ENCODE data around the gene MYH15. TPM values are rescaled to one million over a fixed set of nuclear protein-coding genes. Genes with fewer than 3 reads are reported as not detected.

The MYH15 gene
- total RNA-seq, 4 donors from 2014 or later, result 0.13 TPM; not detected in 3

DNA sequence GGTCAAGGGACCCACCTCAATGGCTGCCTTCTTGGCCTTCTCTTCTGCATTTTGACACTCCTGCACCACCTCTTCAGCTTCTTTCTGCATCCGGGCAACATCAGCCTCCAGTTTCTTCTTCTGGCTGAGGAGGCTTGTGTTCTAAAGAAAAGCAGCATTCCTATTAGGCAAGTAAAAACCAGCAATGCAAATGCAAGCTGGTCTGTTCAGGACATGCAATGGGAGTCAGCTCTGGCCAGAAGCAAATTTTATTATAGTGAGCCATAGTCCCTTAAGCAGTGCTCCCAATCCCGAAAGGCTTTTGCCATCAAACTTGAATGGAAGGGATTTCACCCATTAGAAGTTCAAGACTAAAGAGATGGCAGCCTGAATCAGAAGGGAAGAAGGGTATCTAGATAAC lies 116.4 kb downstream of the MYH15 start:
- no peak overlapping the region for H3K4me3 ChIP-seq
- H3K27ac ChIP-seq, result no peak overlapping the region
- 88 to 100% methylated on average over 1 to 2 of the region's 2 CpGs for WGBS, 2 donors (ENCODE audit: low coverage in 1 of 2)
- no peaks in the 10 kb centered on the region for H3K4me1 ChIP-seq
- no peak for ATAC-seq
- H3K9me3 ChIP-seq, result no peaks in the 10 kb centered on the region
- H3K36me3 ChIP-seq, result no peaks in the 10 kb centered on the region
- TF ChIP-seq POLR2AphosphoS5 (IDR thresholded peaks at IDR 0.05) (no peak), POLR2A (IDR thresholded peaks at IDR 0.05) (no peak), CTCF (IDR thresholded peaks at IDR 0.05) (no peak)
- peaks cover 6% of the 10 kb centered on the region for H3K27me3 ChIP-seq

DNA sequence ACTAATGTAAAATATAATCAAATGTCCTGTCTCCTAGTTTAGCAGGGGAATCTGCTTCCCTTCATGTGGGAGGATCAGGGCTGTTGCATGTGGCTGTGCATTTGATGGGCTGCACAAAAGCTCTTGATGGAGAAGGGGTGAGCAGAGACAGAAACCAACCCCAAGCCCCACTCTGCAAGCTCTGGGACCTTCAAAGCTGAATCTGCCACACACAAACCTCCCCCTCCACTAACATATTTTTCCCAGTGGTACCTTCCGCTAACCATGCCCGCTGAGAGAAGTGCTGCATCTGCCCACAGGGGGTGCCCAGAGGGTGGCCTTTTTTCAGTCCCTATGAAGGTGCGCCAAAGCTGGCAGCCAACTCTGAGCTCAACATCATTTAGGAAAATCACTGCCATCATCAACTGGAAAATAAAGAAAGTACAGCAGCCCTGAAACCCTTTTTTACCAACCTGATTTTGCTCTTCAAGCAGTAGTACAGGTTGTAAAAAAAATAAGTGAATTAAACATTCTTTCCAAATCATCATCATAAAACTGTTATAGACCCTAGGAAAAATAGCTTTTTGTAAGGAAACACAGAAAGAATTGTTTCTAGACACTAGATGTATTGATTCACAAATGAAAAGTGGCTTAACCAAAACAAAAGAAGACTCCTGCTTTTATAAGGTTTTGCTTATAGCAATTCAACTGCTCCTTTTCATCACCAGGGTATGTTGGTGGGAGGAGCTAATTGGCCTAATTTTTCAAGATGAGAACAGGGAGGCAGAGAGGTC lies 117.1 kb downstream of the MYH15 start:
- H3K9me3 ChIP-seq, result no peaks in the 10 kb centered on the region
- no peak overlapping the region for H3K27ac ChIP-seq
- peaks cover 6% of the 10 kb centered on the region for H3K27me3 ChIP-seq
- H3K4me3 ChIP-seq, result no peak overlapping the region
- H3K4me1 ChIP-seq, result no peaks in the 10 kb centered on the region
- ATAC-seq, result no peak
- WGBS, 2 donors (ENCODE audit: low coverage in 1 of 2), result no CpG with 5 or more reads among the region's 3 CpGs
- no peaks in the 10 kb centered on the region for H3K36me3 ChIP-seq
- TF ChIP-seq EP300 (IDR thresholded peaks at IDR 0.05) (no peak), POLR2A (IDR thresholded peaks at IDR 0.05) (no peak)

DNA sequence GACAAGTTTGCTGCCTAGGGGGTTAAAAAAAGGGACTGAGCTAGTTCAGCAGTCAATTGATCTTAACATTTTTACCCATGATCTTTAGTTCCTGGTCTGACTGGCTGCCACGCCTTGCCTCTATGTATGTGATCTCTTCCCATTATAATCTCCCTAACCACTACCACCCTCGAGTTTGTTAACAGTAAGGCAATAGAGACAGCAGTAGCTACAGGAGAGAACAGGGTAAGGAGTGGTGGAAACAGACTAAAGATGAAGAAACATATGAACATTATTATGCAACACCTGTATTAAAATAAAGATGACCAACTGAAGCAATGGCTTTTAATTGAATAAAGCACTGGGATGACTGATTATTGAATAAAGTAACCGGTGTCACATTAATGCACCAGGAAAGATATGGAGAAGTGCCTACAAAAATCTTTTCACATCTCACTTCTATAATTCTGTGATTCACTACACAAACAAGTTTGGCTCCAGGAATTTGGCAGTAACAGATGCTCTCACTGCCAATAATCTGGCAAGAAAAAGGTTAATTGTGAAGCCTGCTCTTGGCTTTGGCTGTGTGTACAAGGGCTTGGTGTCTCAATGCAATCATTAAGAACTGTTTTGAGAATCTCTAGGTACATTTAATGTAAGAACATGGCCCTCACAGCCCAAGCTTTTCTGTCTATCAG lies 118.3 kb downstream of the MYH15 start:
- no peaks in the 10 kb centered on the region for H3K27me3 ChIP-seq
- H3K4me3 ChIP-seq, result no peak overlapping the region
- no peak overlapping the region for H3K27ac ChIP-seq
- WGBS, 2 donors (ENCODE audit: low coverage in 1 of 2), result 71 to 100% methylated on average over 1 to 3 of the region's 3 CpGs
- H3K36me3 ChIP-seq, result no peaks in the 10 kb centered on the region
- TF ChIP-seq CTCF (IDR thresholded peaks at IDR 0.05) (no peak), EP300 (IDR thresholded peaks at IDR 0.05) (no peak), POLR2AphosphoS5 (IDR thresholded peaks at IDR 0.05) (no peak)
- no peak for ATAC-seq
- H3K4me1 ChIP-seq, result no peaks in the 10 kb centered on the region
- no peaks in the 10 kb centered on the region for H3K9me3 ChIP-seq

DNA sequence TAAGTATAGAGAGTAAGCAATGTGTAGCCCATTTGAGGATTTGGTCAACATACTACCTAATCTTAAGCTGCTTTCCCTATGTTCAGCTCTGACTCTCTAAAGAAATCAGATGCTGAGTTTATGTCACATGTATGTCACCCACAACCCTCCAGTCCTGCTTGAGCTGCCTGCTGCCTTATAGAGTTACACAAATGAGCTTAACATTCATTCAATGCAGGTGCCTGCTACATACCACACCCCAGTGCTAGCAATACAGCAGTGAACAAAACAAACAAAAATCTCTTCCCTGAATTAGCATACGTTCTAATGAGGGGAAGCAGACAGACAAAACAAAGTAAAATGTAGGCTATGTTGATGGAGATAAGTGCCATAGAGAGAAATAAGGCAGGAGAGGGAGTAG lies 121.0 kb downstream of the MYH15 start:
- Histone ChIP-seq H3K9me3 (no peaks in the 10 kb centered on the region), H3K4me3 (no peak overlapping the region), H3K27ac (no peak overlapping the region), H3K4me1 (no peaks in the 10 kb centered on the region), H3K36me3 (no peaks in the 10 kb centered on the region), H3K27me3 (no peaks in the 10 kb centered on the region)
- 64% methylated on average over 1 of the region's 1 CpG; no CpG with 5 or more reads in 1 of the 2 donors for WGBS, 2 donors (ENCODE audit: low coverage in 1 of 2)
- no peak for ATAC-seq
- TF ChIP-seq POLR2A (IDR thresholded peaks at IDR 0.05) (no peak), EP300 (IDR thresholded peaks at IDR 0.05) (no peak), CTCF (IDR thresholded peaks at IDR 0.05) (no peak), POLR2AphosphoS5 (IDR thresholded peaks at IDR 0.05) (no peak)

DNA sequence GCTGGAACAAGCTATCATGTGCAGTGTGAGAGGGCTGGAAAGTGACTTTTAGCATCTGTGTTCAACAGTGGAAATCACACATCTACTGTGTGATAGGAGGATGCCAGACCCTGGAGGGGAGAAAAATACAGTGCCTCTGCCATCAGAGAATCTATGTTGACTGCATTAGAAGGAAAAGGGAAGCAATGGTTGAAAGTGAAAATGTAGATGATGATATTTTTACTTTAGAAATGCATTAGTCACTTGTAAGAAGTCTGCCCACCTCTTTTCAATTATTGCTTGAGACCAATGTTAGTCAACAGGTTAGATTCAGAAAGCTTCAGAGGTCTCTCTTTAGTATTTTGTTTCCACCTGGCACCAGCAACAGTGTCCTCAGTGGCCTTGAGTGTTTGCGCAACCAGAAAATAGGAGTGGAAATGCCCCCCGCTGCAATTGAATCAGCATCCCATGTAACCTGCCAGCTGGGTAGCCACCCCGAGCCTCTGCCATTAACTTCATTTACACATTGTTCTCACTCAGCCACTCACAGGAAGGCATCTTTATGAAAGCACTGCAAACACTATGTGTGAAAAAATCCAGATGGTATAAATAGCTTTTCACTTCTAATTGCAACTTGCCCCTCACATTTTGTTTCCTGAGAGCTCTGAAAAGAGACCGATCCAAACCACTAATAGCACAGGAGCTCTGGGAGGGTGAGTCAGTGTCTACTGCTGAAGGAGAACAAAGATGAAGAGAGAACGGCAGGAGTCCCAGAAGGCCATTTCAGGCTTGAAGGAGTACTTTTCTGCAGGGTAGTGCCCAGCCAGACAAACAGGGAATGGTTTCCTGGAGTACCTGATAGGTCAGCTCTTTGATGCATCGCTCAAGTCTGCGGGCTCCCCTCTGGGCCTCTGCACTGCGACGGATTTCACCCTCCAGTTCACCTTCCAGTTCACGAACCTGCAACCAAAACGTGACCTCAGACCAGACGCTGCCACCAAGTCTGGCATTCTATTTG lies 122.0 kb downstream of the MYH15 start:
- no peak for TF ChIP-seq POLR2A (IDR thresholded peaks at IDR 0.05)
- no peak for TF ChIP-seq EP300 (IDR thresholded peaks at IDR 0.05)
- no peaks in the 10 kb centered on the region for H3K36me3 ChIP-seq
- H3K4me1 ChIP-seq, result no peaks in the 10 kb centered on the region
- 74 to 79% methylated on average over 2 to 12 of the region's 12 CpGs for WGBS, 2 donors (ENCODE audit: low coverage in 1 of 2)
- H3K27ac ChIP-seq, result no peak overlapping the region
- no peaks in the 10 kb centered on the region for H3K27me3 ChIP-seq
- no peak for ATAC-seq
- no peak overlapping the region for H3K4me3 ChIP-seq
- no peaks in the 10 kb centered on the region for H3K9me3 ChIP-seq

Data from gastroesophageal sphincter (tissue), 4 donors.